D721Med (cell line): ENCODE results near the gene BEST2.
"Not testable (repeated sequence)": the region's sequence is repeated elsewhere in the genome, so short reads cannot be mapped to it uniquely, and the experiment has no call there.

ENCODE experiments used
- DNase-seq: peaks from one replicate; pipeline ENCODE4 v3.0.0; 2011; ENCODE audit warnings: low spot score; ENCODE audit not compliant: insufficient read length
- FAIRE-seq: peaks from 2 replicates; lab custom pipeline; 2011; peaks lifted over from hg19 to GRCh38; lab: Jason Lieb, UNC
- CTCF ChIP-seq: IDR thresholded peaks from 2 replicates; pipeline ENCODE4 v1.5.1; 2012; ENCODE audit warnings: mild to moderate bottlenecking, control low read depth; ENCODE audit not compliant: insufficient read depth; ENCODE audit errors: missing control alignments

Gene BEST2

DNA sequence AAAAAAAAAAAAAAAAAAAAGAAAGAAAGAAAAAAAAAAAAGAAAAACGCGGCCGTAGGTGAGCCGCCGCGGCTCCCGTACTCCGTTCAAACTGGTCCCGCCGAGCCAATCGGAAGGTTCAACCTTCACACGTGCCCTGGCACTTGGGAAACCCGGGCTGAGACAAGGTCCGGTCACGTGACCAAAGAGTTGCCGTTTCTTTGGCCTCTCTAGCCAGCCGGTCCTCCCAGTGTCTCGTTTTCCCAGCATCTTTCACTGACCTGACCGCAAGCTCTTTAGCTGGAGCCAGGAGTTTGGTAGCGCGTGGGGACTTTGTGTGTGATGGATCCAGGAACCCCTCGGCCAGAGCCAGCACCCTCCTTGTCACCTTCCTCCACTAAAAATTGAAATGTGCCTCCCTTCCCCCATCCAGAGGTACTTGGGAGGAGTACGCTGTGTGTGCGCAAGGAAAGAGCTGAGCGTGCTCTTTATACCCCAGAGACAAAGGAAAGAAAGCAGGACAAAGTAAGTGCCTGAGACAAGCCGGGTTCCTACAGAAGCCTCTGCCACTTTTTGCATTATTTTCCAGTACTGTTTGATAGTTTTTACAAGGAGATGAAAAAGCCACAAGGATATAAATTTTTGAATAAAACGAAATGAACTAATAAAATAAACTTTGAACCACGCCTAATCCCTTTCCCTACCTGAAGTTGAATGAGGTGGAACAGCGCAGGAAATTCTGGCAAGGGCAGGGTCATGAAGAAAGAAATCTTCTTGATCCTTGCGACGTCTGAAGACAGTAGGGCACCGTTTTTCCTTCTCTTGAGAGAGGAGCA, 28.8 kb upstream of the BEST2 start:
- TF ChIP-seq CTCF, result no peak
- DNase-seq (peak; percentile 94), FAIRE-seq (peak; percentile 21)

GRCh38 chr19:12723381-12723640, 28.3 kb upstream of the BEST2 start:
- DNase-seq (no peak), FAIRE-seq (no peak)
- TF ChIP-seq CTCF, result no peak

GRCh38 chr19:12723641-12724426, 27.8 kb upstream of the BEST2 start, which contains the start of gene TNPO2:
Gene TNPO2, minus strand, starts transcription at chr19:12723932. Its CDS starts 2,955 bp downstream, at chr19:12720977.
- peak; percentile 71 for DNase-seq
- TF ChIP-seq CTCF, result no peak
- FAIRE-seq, result no peak

- DNase-seq, FAIRE-seq: not testable (repeated sequence)
Observed at GRCh38 chr19:12725612-12726011, 26.0 kb upstream of the BEST2 start.

DNA sequence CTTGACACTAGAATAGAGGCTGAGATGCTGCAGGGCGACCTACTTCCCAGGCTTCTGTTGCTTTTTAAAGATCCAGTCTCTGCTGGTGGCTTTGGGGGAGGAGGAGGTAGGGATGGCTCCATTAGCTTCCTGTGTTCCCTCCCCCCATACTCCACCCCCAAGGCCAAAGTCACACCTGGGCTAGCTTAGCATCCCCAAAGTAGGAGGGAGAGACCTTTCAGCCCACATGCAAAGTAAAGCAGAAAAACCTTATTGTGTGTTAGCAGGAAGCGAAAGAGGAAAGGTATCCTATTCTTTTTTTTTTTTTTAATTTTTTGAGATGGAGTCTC, 24.6 kb upstream of the BEST2 start:
- TF ChIP-seq CTCF, result no peak
- DNase-seq (no peak), FAIRE-seq (no peak)

GRCh38 chr19:12727745-12728433, 23.7 kb upstream of the BEST2 start:
- no peak for FAIRE-seq
- TF ChIP-seq CTCF, result no peak
- no peak for DNase-seq

GRCh38 chr19:12730064-12730463, 21.5 kb upstream of the BEST2 start:
- FAIRE-seq, result no peak
- no peak for DNase-seq
- TF ChIP-seq CTCF, result no peak
